A549 (cell line): ENCODE measurements around the gene SHTN1. TPM values are rescaled to one million over a fixed set of nuclear protein-coding genes. Genes with fewer than 3 reads are reported as not detected.

Source experiments
- ATAC-seq, 2 experiments: fragments of 200-7000 bp in 1 of 2; fragments of >200 bp in 1 of 2; cut with Nextera tagmentation in 1 of 2; cut with Tn5 transposase in 1 of 2; 3 replicates each; pipeline versions ENCODE4 v1.8.0 to v1.9.1; 2018 to 2020; ENCODE audit warnings: mild to moderate bottlenecking in 1 of 2, moderate library complexity in 1 of 2
- CTCF ChIA-PET: fragments of 300-600 bp; sonication (Branson Sonifier 250); formaldehyde crosslinking; extraction: SDS; loops from one replicate; lab custom pipeline; 2021; ENCODE audit warnings: antibody characterized with exemption, inconsistent platforms; lab: Yijun Ruan, JAX
- POLR2A ChIA-PET: fragments of 350-600 bp; formaldehyde crosslinking; extraction: SDS; loops from one replicate; lab custom pipeline; 2021; ENCODE audit warnings: antibody characterized with exemption, inconsistent platforms; lab: Yijun Ruan, JAX
- DNase-seq, 2 experiments: peaks; one replicate each; pipeline versions ENCODE4 v3.0.0 to v3.0.0-alpha.2; 2011 to 2016; ENCODE audit warnings: low read depth in 1 of 2, low spot score in 1 of 2
- FAIRE-seq: peaks from 2 replicates; lab custom pipeline; 2011; peaks lifted over from hg19 to GRCh38; lab: Jason Lieb, UNC
- H3K27ac ChIP-seq, 2 experiments: fragments of >200 bp; sonication (Bioruptor Twin); formaldehyde crosslinking; 3 replicates each; pipeline ENCODE4 v1.5.1; 2016 to 2017
- H3K4me1 ChIP-seq: fragments of >200 bp; sonication (Bioruptor Twin); formaldehyde crosslinking; 3 replicates; pipeline ENCODE4 v1.6.1; 2016
- H3K4me2 ChIP-seq: fragments of >200 bp; sonication (Bioruptor Twin); formaldehyde crosslinking; 3 replicates; pipeline ENCODE4 v1.6.1; 2016
- H3K4me3 ChIP-seq: fragments of >200 bp; sonication (Bioruptor Twin); formaldehyde crosslinking; 3 replicates; pipeline ENCODE4 v1.5.1; 2016
- H3K9me3 ChIP-seq: fragments of >200 bp; sonication (Bioruptor Twin); formaldehyde crosslinking; 3 replicates; pipeline ENCODE4 v1.6.1; 2016
- ATOH8 ChIP-seq: fragments of 250-450 bp; sonication (Bioruptor Pico); IDR thresholded peaks from 2 replicates; pipeline ENCODE4 v1.5.0; 2020; ENCODE audit warnings: low read depth, mild to moderate bottlenecking, moderate library complexity
- BHLHE40 ChIP-seq: IDR thresholded peaks from 2 replicates; pipeline ENCODE4 v1.6.1; 2012; ENCODE audit warnings: low read depth, low read length, inconsistent platforms
- CBX2 ChIP-seq: fragments of 200-600 bp; sonication (generic); IDR thresholded peaks from 2 replicates; pipeline ENCODE4 v1.6.1; 2016; ENCODE audit warnings: low read depth, mild to moderate bottlenecking, borderline replicate concordance
- CEBPB ChIP-seq, 2 experiments: fragments of >200 bp in 1 of 2; sonication (Bioruptor Twin) in 1 of 2; formaldehyde crosslinking in 1 of 2; IDR thresholded peaks; 2 replicates each; pipeline ENCODE4 v1.6.1; 2012 to 2016
- CHD2 ChIP-seq: fragments of 150-350 bp; IDR thresholded peaks from 2 replicates; pipeline ENCODE4 v1.6.1; 2014; ENCODE audit warnings: low read length; ENCODE audit not compliant: partially characterized antibody
- CHD4 ChIP-seq: fragments of 200-600 bp; sonication (generic); IDR thresholded peaks from 2 replicates; pipeline ENCODE4 v1.6.1; 2016; ENCODE audit warnings: antibody characterized with exemption, mild to moderate bottlenecking, borderline replicate concordance
- ELK1 ChIP-seq: fragments of 150-350 bp; IDR thresholded peaks from 2 replicates; pipeline ENCODE4 v1.6.1; 2014; ENCODE audit warnings: low read depth, mild to moderate bottlenecking, low read length
- EP300 ChIP-seq, 2 experiments: fragments of >200 bp; sonication (Bioruptor Twin); formaldehyde crosslinking; IDR thresholded peaks; 2 replicates in 1 of 2; 3 replicates in 1 of 2; pipeline ENCODE4 v1.6.1; 2016 to 2017
- ESRRA ChIP-seq: fragments of 150-350 bp; IDR thresholded peaks from 2 replicates; pipeline ENCODE4 v1.6.1; 2014; ENCODE audit warnings: mild to moderate bottlenecking, low read length, borderline replicate concordance
- FOSB ChIP-seq: fragments of 250-450 bp; sonication (Bioruptor Pico); IDR thresholded peaks from 2 replicates; pipeline ENCODE4 v1.5.0; 2020; ENCODE audit warnings: mild to moderate bottlenecking, moderate library complexity
- FOXS1 ChIP-seq: fragments of 250-450 bp; sonication (Bioruptor Pico); IDR thresholded peaks from 2 replicates; pipeline ENCODE4 v1.5.0; 2020; ENCODE audit warnings: mild to moderate bottlenecking, moderate library complexity
- GATA3 ChIP-seq: IDR thresholded peaks from 2 replicates; pipeline ENCODE4 v1.6.1; 2012; ENCODE audit warnings: borderline replicate concordance
- HEYL ChIP-seq: fragments of 250-450 bp; sonication (Bioruptor Pico); IDR thresholded peaks from 2 replicates; pipeline ENCODE4 v1.8.0; 2021; ENCODE audit warnings: mild to moderate bottlenecking, moderate library complexity
- JUN ChIP-seq, 2 experiments: fragments of >200 bp; sonication (Bioruptor Twin); formaldehyde crosslinking; IDR thresholded peaks; 2 replicates in 1 of 2; 3 replicates in 1 of 2; pipeline ENCODE4 v1.6.1; 2016 to 2017
- JUNB ChIP-seq: fragments of >200 bp; sonication (Bioruptor Twin); formaldehyde crosslinking; IDR thresholded peaks from 2 replicates; pipeline ENCODE4 v1.6.1; 2016
- KDM5A ChIP-seq: fragments of 200-600 bp; sonication (generic); IDR thresholded peaks from 2 replicates; pipeline ENCODE4 v1.6.1; 2016; ENCODE audit warnings: antibody characterized with exemption, mild to moderate bottlenecking
- MAFK ChIP-seq: fragments of 450-650 bp; IDR thresholded peaks from 2 replicates; pipeline ENCODE4 v1.6.1; 2014; ENCODE audit not compliant: partially characterized antibody
- MAZ ChIP-seq: fragments of 150-350 bp; IDR thresholded peaks from 2 replicates; pipeline ENCODE4 v1.6.1; 2014; ENCODE audit warnings: antibody characterized with exemption, low read depth, low read length, borderline replicate concordance
- MYC ChIP-seq: IDR thresholded peaks from 2 replicates; pipeline ENCODE4 v1.6.1; 2012; ENCODE audit warnings: mild to moderate bottlenecking, inconsistent platforms, low read length, improper control_type of control experiment, borderline replicate concordance
- NFE2L2 ChIP-seq: fragments of 150-350 bp; conservative IDR thresholded peaks from 2 replicates; pipeline ENCODE4 v1.6.1; 2014; ENCODE audit warnings: low read length
- NPAS2 ChIP-seq: fragments of 250-450 bp; sonication (Bioruptor Pico); IDR thresholded peaks from 2 replicates; pipeline ENCODE4 v1.8.0; 2022; ENCODE audit warnings: mild to moderate bottlenecking, moderate library complexity, borderline replicate concordance
- NR3C1 ChIP-seq: fragments of >200 bp; sonication (Bioruptor Twin); formaldehyde crosslinking; IDR thresholded peaks from 3 replicates; pipeline ENCODE4 v1.6.1; 2017
- PHF8 ChIP-seq: fragments of 200-600 bp; sonication (generic); IDR thresholded peaks from 2 replicates; pipeline ENCODE4 v1.6.1; 2016; ENCODE audit warnings: low read depth, mild to moderate bottlenecking, antibody characterized with exemption, moderate library complexity, borderline replicate concordance
- POLR2A ChIP-seq: IDR thresholded peaks from 2 replicates; pipeline ENCODE4 v1.6.1; 2012; ENCODE audit warnings: mild to moderate bottlenecking, low read length
- RCOR1 ChIP-seq: fragments of 150-350 bp; IDR thresholded peaks from 2 replicates; pipeline ENCODE4 v1.6.1; 2014; ENCODE audit warnings: antibody characterized with exemption, low read length, low read depth
- TP53 ChIP-seq: fragments of 250-450 bp; sonication (Bioruptor Pico); IDR thresholded peaks from 2 replicates; pipeline ENCODE4 v1.5.0; 2021; ENCODE audit warnings: mild to moderate bottlenecking, moderate library complexity
- USF2 ChIP-seq: fragments of 450-650 bp; IDR thresholded peaks from 2 replicates; pipeline ENCODE4 v1.6.1; 2014; ENCODE audit warnings: antibody characterized with exemption
- ZC3H11A ChIP-seq: fragments of 450-650 bp; IDR thresholded peaks from 2 replicates; pipeline ENCODE4 v1.6.1; 2014; ENCODE audit warnings: antibody characterized with exemption, mild to moderate bottlenecking
- ZNF302 ChIP-seq: fragments of 250-450 bp; sonication (Bioruptor Pico); IDR thresholded peaks from 2 replicates; pipeline ENCODE4 v1.9.0; 2021; ENCODE audit warnings: inconsistent platforms, mild to moderate bottlenecking, moderate library complexity
- ZSCAN20 ChIP-seq: fragments of 250-450 bp; sonication (Bioruptor Pico); IDR thresholded peaks from 2 replicates; pipeline ENCODE4 v1.8.0; 2022; ENCODE audit warnings: mild to moderate bottlenecking, moderate library complexity
- WGBS: methylation state at CpG from one replicate; pipeline ENCODE4 v1.1.6; 2017; ENCODE audit errors: missing lambda C conversion rate; 5-methylcytosine and 5-hydroxymethylcytosine counted together
- polyA plus RNA-seq, 4 experiments: library from polyadenylated mRNA; depleted of rRNA in 3 of 4; stranded (reverse); fragments of >200 nt; fragmentation: RNase III in 1 of 4; extraction: RNeasy Plus Mini Kit Qiagen cat#74134 plus additional on column Dnase treatment in 1 of 4; gene quantifications; 2 replicates in 3 of 4; 3 replicates in 1 of 4; pipeline ENCODE4 v1.2.3, GENCODE V29; 2011 to 2017

The SHTN1 gene
- polyA plus RNA-seq, 2 of the 4 experiments (the other 2 are of a cell fraction) = 21.7 to 63.1 TPM

- TF ChIP-seq MAZ (no peak), FOSB (CRISPR knock-in tag) (no peak), FOXS1 (CRISPR knock-in tag) (no peak), CEBPB (IDR thresholded peaks at IDR 0.05) (no peak), ELK1 (no peak), ZSCAN20 (CRISPR knock-in tag) (no peak), GATA3 (no peak), CHD2 (no peak), EP300 (IDR thresholded peaks at IDR 0.05) (no peak), PHF8 (no peak), MAFK (no peak)
- CTCF ChIA-PET = no interaction called here
- no peak overlapping the region for H3K27ac ChIP-seq
- 94% methylated on average over 2 of the region's 2 CpGs for WGBS
- no peak overlapping the region for H3K4me2 ChIP-seq
- H3K9me3 ChIP-seq = no peaks in the 10 kb centered on the region
- FAIRE-seq = peak; percentile 32
- no peak for DNase-seq
- ATAC-seq = no peak
- POLR2A ChIA-PET = no interaction called here
- no peaks in the 10 kb centered on the region for H3K4me1 ChIP-seq
- no peak overlapping the region for H3K4me3 ChIP-seq
Measured at GRCh38 chr10:116918583-116918982, 86.4 kb downstream of the SHTN1 start.

- H3K4me2 ChIP-seq = no peak overlapping the region
- POLR2A ChIA-PET = no interaction called here
- no peak for ATAC-seq
- no peaks in the 10 kb centered on the region for H3K9me3 ChIP-seq
- TF ChIP-seq USF2 (no peak), JUN (IDR thresholded peaks at IDR 0.05) (no peak), PHF8 (no peak), RCOR1 (no peak), CBX2 (no peak), NPAS2 (no peak), POLR2A (no peak), NFE2L2 (no peak), CHD4 (no peak), MYC (no peak), ATOH8 (CRISPR knock-in tag) (no peak), BHLHE40 (no peak), KDM5A (no peak), ZNF302 (CRISPR knock-in tag) (no peak), JUNB (no peak)
- FAIRE-seq = no peak
- CTCF ChIA-PET = interaction anchor here (0.6 to 1.7 kb wide), 2 partner anchors 20 to 29 kb away, joined by 3 read pairs; no protein-coding TSS in a partner anchor
- H3K4me3 ChIP-seq = no peak overlapping the region
- H3K27ac ChIP-seq = no peak overlapping the region
- WGBS = 96% methylated on average over 3 of the region's 3 CpGs
- no peaks in the 10 kb centered on the region for H3K4me1 ChIP-seq
- no peak for DNase-seq
Measured at GRCh38 chr10:116917481-116917880, 87.5 kb downstream of the SHTN1 start.

- H3K4me2 ChIP-seq = no peak overlapping the region
- POLR2A ChIA-PET = no interaction called here
- H3K4me3 ChIP-seq = no peak overlapping the region
- CTCF ChIA-PET = interaction anchor here (1.6 kb wide), 1 partner anchor 9 kb away, joined by 5 read pairs; no protein-coding TSS in a partner anchor
- H3K27ac ChIP-seq = no peak overlapping the region
- ATAC-seq = no peak
- TF ChIP-seq FOSB (CRISPR knock-in tag) (no peak), RCOR1 (no peak), ESRRA (no peak), ZNF302 (CRISPR knock-in tag) (no peak), USF2 (no peak), NR3C1 (no peak), HEYL (CRISPR knock-in tag) (no peak), ATOH8 (CRISPR knock-in tag) (no peak), ZC3H11A (no peak), TP53 (CRISPR knock-in tag) (no peak)
- H3K4me1 ChIP-seq = no peaks in the 10 kb centered on the region
- WGBS = 90% methylated on average over 2 of the region's 2 CpGs
- no peak for DNase-seq
- FAIRE-seq = no peak
- H3K9me3 ChIP-seq = no peaks in the 10 kb centered on the region
Measured at GRCh38 chr10:116915340-116915739, 89.6 kb downstream of the SHTN1 start.
